ENCODE measurements around the gene ELMO3.

GRCh38 chr16:67191411-67191994 is 7.4 kb upstream of the ELMO3 start:
- TF ChIP-seq EZH2 (IDR thresholded peaks at IDR 0.05; ENCODE audit: borderline replicate concordance, insufficient read depth, low read length, poor library complexity, severe bottlenecking) (no peak), REST (IDR thresholded peaks at IDR 0.05; ENCODE audit: borderline replicate concordance) (no peak), POLR2AphosphoS5 (IDR thresholded peaks at IDR 0.05) (no peak), CTCF (IDR thresholded peaks at IDR 0.05; ENCODE audit: poor library complexity, severe bottlenecking) (no peak), EP300 (conservative IDR thresholded peaks at IDR 0.05; ENCODE audit: poor library complexity, severe bottlenecking) (no peak), RAD21 (conservative IDR thresholded peaks at IDR 0.05) (no peak)

All from neural cell (in vitro differentiated cells).